H9 (cell line): ENCODE results near the gene HLF. TPM values are rescaled to one million over a fixed set of nuclear protein-coding genes. Genes with fewer than 3 reads are reported as not detected.

Experiments
- DNase-seq: peaks from one replicate; pipeline ENCODE4 v3.0.0-alpha.2; 2017
- H2AFZ ChIP-seq: one replicate; pipeline ENCODE4 v1.6.1; 2013; ENCODE audit warnings: mild to moderate bottlenecking, low read length, control low read depth, moderate library complexity
- H2AK5ac ChIP-seq: 2 replicates; pipeline ENCODE4 v1.6.1; 2013; ENCODE audit warnings: low read length, control low read depth, mixed read lengths; ENCODE audit not compliant: insufficient read length
- H2BK120ac ChIP-seq: one replicate; pipeline ENCODE4 v1.6.1; 2013; ENCODE audit warnings: low read depth, mild to moderate bottlenecking, low read length, control low read depth, inconsistent platforms; ENCODE audit not compliant: poor library complexity, severe bottlenecking
- H2BK12ac ChIP-seq: 2 replicates; pipeline ENCODE4 v1.6.1; 2013; ENCODE audit warnings: low read length, control low read depth, mixed read lengths, low read depth; ENCODE audit not compliant: insufficient read length
- H2BK15ac ChIP-seq: 2 replicates; pipeline ENCODE4 v1.6.1; 2013; ENCODE audit warnings: low read depth, low read length, control low read depth
- H2BK20ac ChIP-seq: one replicate; pipeline ENCODE4 v1.6.1; 2013; ENCODE audit warnings: low read depth, mild to moderate bottlenecking, low read length, control low read depth, inconsistent platforms; ENCODE audit not compliant: poor library complexity, severe bottlenecking
- H2BK5ac ChIP-seq: 2 replicates; pipeline ENCODE4 v1.6.1; 2013; ENCODE audit warnings: low read length, control low read depth, mixed read lengths; ENCODE audit not compliant: insufficient read length
- H3K14ac ChIP-seq: 2 replicates; pipeline ENCODE4 v1.6.1; 2013; ENCODE audit warnings: low read length, control low read depth; ENCODE audit not compliant: insufficient read depth
- H3K18ac ChIP-seq: 2 replicates; pipeline ENCODE4 v1.6.1; 2013; ENCODE audit warnings: low read depth, mild to moderate bottlenecking, mixed read lengths, low read length, control low read depth; ENCODE audit not compliant: insufficient read length
- H3K23ac ChIP-seq: 2 replicates; pipeline ENCODE4 v1.6.1; 2013; ENCODE audit warnings: low read length, control low read depth, mixed read lengths, low read depth; ENCODE audit not compliant: insufficient read length
- H3K23me2 ChIP-seq: 2 replicates; pipeline ENCODE4 v1.6.1; 2013; ENCODE audit warnings: low read depth, mild to moderate bottlenecking, mixed read lengths, low read length, control low read depth; ENCODE audit not compliant: insufficient read length, poor library complexity, severe bottlenecking
- H3K27ac ChIP-seq: 2 replicates; pipeline ENCODE4 v1.5.1; 2013; ENCODE audit warnings: low read length, control low read depth, mixed read lengths, low read depth; ENCODE audit not compliant: insufficient read length
- H3K27me3 ChIP-seq: 2 replicates; pipeline ENCODE4 v1.6.1; 2013; ENCODE audit warnings: low read length, control low read depth, inconsistent platforms; ENCODE audit not compliant: insufficient read depth
- H3K4ac ChIP-seq: 2 replicates; pipeline ENCODE4 v1.6.1; 2013; ENCODE audit warnings: low read depth, mild to moderate bottlenecking, control low read depth, inconsistent platforms, low read length, moderate library complexity
- H3K4me1 ChIP-seq: 2 replicates; pipeline ENCODE4 v1.6.1; 2013; ENCODE audit warnings: low read length, control low read depth, inconsistent platforms; ENCODE audit not compliant: insufficient read depth
- H3K4me2 ChIP-seq: 2 replicates; pipeline ENCODE4 v1.6.1; 2013; ENCODE audit warnings: low read length, control low read depth, mixed read lengths; ENCODE audit not compliant: insufficient read length, insufficient read depth
- H3K56ac ChIP-seq: 2 replicates; pipeline ENCODE4 v1.6.1; 2013; ENCODE audit warnings: low read depth, mild to moderate bottlenecking, mixed read lengths, low read length, control low read depth; ENCODE audit not compliant: insufficient read length
- H3K79me1 ChIP-seq: 2 replicates; pipeline ENCODE4 v1.6.1; 2013; ENCODE audit warnings: low read depth, mild to moderate bottlenecking, moderate library complexity, low read length, control low read depth, inconsistent platforms; ENCODE audit not compliant: insufficient read depth, poor library complexity, severe bottlenecking
- H3K79me2 ChIP-seq: 2 replicates; pipeline ENCODE4 v1.6.1; 2013; ENCODE audit warnings: low read length, control low read depth, inconsistent platforms; ENCODE audit not compliant: insufficient read depth
- H3K9ac ChIP-seq: 2 replicates; pipeline ENCODE4 v1.6.1; 2013; ENCODE audit warnings: low read length, control low read depth, mixed read lengths; ENCODE audit not compliant: insufficient read length; ENCODE audit errors: extremely low read depth
- H3K9me3 ChIP-seq: one replicate; pipeline ENCODE4 v1.6.1; 2013; ENCODE audit warnings: low read depth, low read length, inconsistent platforms; ENCODE audit not compliant: control insufficient read depth
- H3T11ph ChIP-seq: one replicate; pipeline ENCODE4 v1.6.1; 2013; ENCODE audit warnings: mild to moderate bottlenecking, low read length, control low read depth, inconsistent platforms
- H4K20me1 ChIP-seq: one replicate; pipeline ENCODE4 v1.6.1; 2013; ENCODE audit not compliant: control insufficient read depth, insufficient read length, insufficient read depth
- H4K5ac ChIP-seq: 2 replicates; pipeline ENCODE4 v1.6.1; 2013; ENCODE audit warnings: low read depth, mild to moderate bottlenecking, mixed read lengths, low read length, control low read depth; ENCODE audit not compliant: insufficient read length
- H4K8ac ChIP-seq: replicated peaks from 2 replicates; pipeline ENCODE4 v1.6.1; 2013; ENCODE audit warnings: low read length, control low read depth, mixed read lengths, low read depth; ENCODE audit not compliant: insufficient read length
- H4K91ac ChIP-seq: 2 replicates; pipeline ENCODE4 v1.6.1; 2013; ENCODE audit warnings: low read depth, mild to moderate bottlenecking, moderate library complexity, mixed read lengths, low read length, control low read depth; ENCODE audit not compliant: insufficient read length
- H3K27ac Mint-ChIP-seq, 3 experiments: 2 replicates in 2 of 3; 3 replicates in 1 of 3; pipeline ENCODE4 v1.8.0; 2020 to 2021; ENCODE audit warnings: mixed read lengths in 3 of 3, mild to moderate bottlenecking in 1 of 3, moderate library complexity in 1 of 3
- H3K27me3 Mint-ChIP-seq: 2 replicates; pipeline ENCODE4 v1.8.0; 2021; ENCODE audit warnings: low read depth, mild to moderate bottlenecking, moderate library complexity, mixed read lengths
- H3K36me3 Mint-ChIP-seq, 3 experiments: 2 replicates in 2 of 3; 3 replicates in 1 of 3; pipeline ENCODE4 v1.8.0; 2020 to 2021; ENCODE audit warnings: low read depth in 3 of 3, mixed read lengths in 3 of 3; ENCODE audit not compliant: insufficient read depth in 1 of 3
- H3K4me1 Mint-ChIP-seq, 2 experiments: 2 replicates each; pipeline ENCODE4 v1.8.0; 2020; ENCODE audit warnings: mixed read lengths in 2 of 2
- H3K4me3 Mint-ChIP-seq, 2 experiments: 2 replicates in 1 of 2; 3 replicates in 1 of 2; pipeline ENCODE4 v1.8.0; 2020 to 2021; ENCODE audit warnings: mild to moderate bottlenecking in 2 of 2, mixed read lengths in 2 of 2, moderate library complexity in 1 of 2
- H3K9me3 Mint-ChIP-seq, 2 experiments: 2 replicates in 1 of 2; 3 replicates in 1 of 2; pipeline ENCODE4 v1.8.0; 2020; ENCODE audit warnings: mild to moderate bottlenecking in 2 of 2, mixed read lengths in 2 of 2, moderate library complexity in 1 of 2
- CTCF ChIP-seq: fragments of 200-600 bp; sonication (generic); conservative IDR thresholded peaks from 3 replicates; pipeline ENCODE4 v1.8.0; 2021; ENCODE audit warnings: antibody characterized with exemption, mild to moderate bottlenecking
- WGBS: extraction: QIAGEN DNeasy Blood & Tissue Kit; methylation state at CpG from one replicate; pipeline ENCODE4 v1.1.7; 2013; ENCODE audit warnings: missing lambda C conversion rate, low lambda C conversion rate, mixed read lengths; ENCODE audit not compliant: insufficient read length; ENCODE audit errors: extremely low coverage; 5-methylcytosine and 5-hydroxymethylcytosine counted together
- total RNA-seq: library from RNA; stranded (reverse); gene quantifications from 2 replicates; pipeline ENCODE4 v1.2.1, GENCODE V29; 2021

Gene HLF
- total RNA-seq, 1 experiment from 2014 or later: 0.17 TPM

GRCh38 chr17:55219459-55219858 lies 45.3 kb upstream of the HLF start:
- no peaks in the 10 kb centered on the region for H3K4me1 ChIP-seq
- no peak overlapping the region for H2AK5ac ChIP-seq
- H4K91ac ChIP-seq: no peak overlapping the region
- H3K9ac ChIP-seq: no peak overlapping the region
- H3T11ph ChIP-seq: no peak overlapping the region
- no peak overlapping the region for H3K56ac ChIP-seq
- H2AFZ ChIP-seq: no peak overlapping the region
- no peak overlapping the region for H2BK5ac ChIP-seq
- Mint-ChIP-seq H3K27me3 (no peaks in the 10 kb centered on the region; the same call in none of the 2 replicates), H3K4me1 (no peaks in the 10 kb centered on the region), H3K36me3 (peaks cover 0 to 7% (median 2%) of the 10 kb centered on the region in 3 experiments; a peak in 2 of 7 replicates), H3K9me3 (peaks cover 0 to 3% of the 10 kb centered on the region in 2 experiments; a peak in 3 of 5 replicates), H3K27ac (no peak overlapping the region), H3K4me3 (no peak overlapping the region)
- H2BK120ac ChIP-seq: no peak overlapping the region
- H2BK12ac ChIP-seq: no peak overlapping the region
- H3K14ac ChIP-seq: no peak overlapping the region
- H3K27me3 ChIP-seq: no peaks in the 10 kb centered on the region
- no peak overlapping the region for H2BK15ac ChIP-seq
- H4K8ac ChIP-seq: no peak overlapping the region
- H3K9me3 ChIP-seq: no peaks in the 10 kb centered on the region
- H3K4me2 ChIP-seq: no peak overlapping the region
- WGBS: no CpG with 5 or more reads among the region's 1 CpG
- H3K23me2 ChIP-seq: no peaks in the 10 kb centered on the region
- DNase-seq: no peak
- H3K27ac ChIP-seq: no peak overlapping the region
- H3K4ac ChIP-seq: no peak overlapping the region
- no peak overlapping the region for H2BK20ac ChIP-seq
- no peaks in the 10 kb centered on the region for H4K20me1 ChIP-seq
- H3K79me2 ChIP-seq: no peaks in the 10 kb centered on the region
- H3K79me1 ChIP-seq: no peaks in the 10 kb centered on the region
- H4K5ac ChIP-seq: no peak overlapping the region
- H3K18ac ChIP-seq: no peak overlapping the region
- no peak overlapping the region for H3K23ac ChIP-seq
- TF ChIP-seq CTCF: no peak
